Mucosa of stomach (tissue), 1 donor: ENCODE results near the gene CBLB.
"Not testable (repeated sequence)": the region's sequence is repeated elsewhere in the genome, so short reads cannot be mapped to it uniquely, and the experiment has no call there.

ENCODE experiments used
- H3K27me3 ChIP-seq: one replicate; pipeline ENCODE4 v1.7.0; 2013; ENCODE audit warnings: mild to moderate bottlenecking, low read length; ENCODE audit not compliant: control insufficient read depth, insufficient read depth
- H3K36me3 ChIP-seq: one replicate; pipeline ENCODE4 v1.7.0; 2013; ENCODE audit warnings: low read length; ENCODE audit not compliant: control insufficient read depth, insufficient read depth
- H3K4me1 ChIP-seq: one replicate; pipeline ENCODE4 v1.7.0; 2013; ENCODE audit warnings: mild to moderate bottlenecking, low read length; ENCODE audit not compliant: control insufficient read depth, insufficient read depth
- H3K4me3 ChIP-seq: one replicate; pipeline ENCODE4 v1.7.0; 2013; ENCODE audit warnings: low read length
- H3K9ac ChIP-seq: one replicate; pipeline ENCODE4 v1.7.0; 2013; ENCODE audit warnings: mild to moderate bottlenecking, low read length, moderate library complexity
- H3K9me3 ChIP-seq: one replicate; pipeline ENCODE4 v1.7.0; 2013; ENCODE audit warnings: mild to moderate bottlenecking, low read length, moderate library complexity; ENCODE audit not compliant: control insufficient read depth
- donor health status: Pancreatic carcinoma.

The CBLB gene

GRCh38 chr3:105752791-105753415, 115.9 kb downstream of the CBLB start:
- Histone ChIP-seq H3K4me3 (no peak overlapping the region), H3K27me3 (no peaks in the 10 kb centered on the region), H3K9ac (no peak overlapping the region), H3K9me3 (no peaks in the 10 kb centered on the region), H3K4me1 (peaks cover 4% of the 10 kb centered on the region), H3K36me3 (no peaks in the 10 kb centered on the region)

- Histone ChIP-seq H3K4me1 (no peaks in the 10 kb centered on the region), H3K36me3 (peaks cover 3% of the 10 kb centered on the region), H3K27me3 (no peaks in the 10 kb centered on the region), H3K9ac (no peak overlapping the region), H3K4me3 (no peak overlapping the region), H3K9me3 (no peaks in the 10 kb centered on the region)
Measured at GRCh38 chr3:105747696-105748095, 121.1 kb downstream of the CBLB start.

- no peaks in the 10 kb centered on the region for H3K4me1 ChIP-seq
- no peak overlapping the region for H3K9ac ChIP-seq
Measured at GRCh38 chr3:105747060-105747541, 121.7 kb downstream of the CBLB start.

GRCh38 chr3:105746231-105746996, 122.4 kb downstream of the CBLB start:
- H3K9ac ChIP-seq = no peak overlapping the region
- H3K4me1 ChIP-seq = no peaks in the 10 kb centered on the region
- H3K36me3 ChIP-seq = peaks cover 3% of the 10 kb centered on the region
- no peaks in the 10 kb centered on the region for H3K9me3 ChIP-seq
- H3K4me3 ChIP-seq = no peak overlapping the region
- no peaks in the 10 kb centered on the region for H3K27me3 ChIP-seq

More at GRCh38 chr3:105747060-105747541, 121.7 kb downstream of the CBLB start:
- H3K9me3 ChIP-seq = no peaks in the 10 kb centered on the region
- no peak overlapping the region for H3K4me3 ChIP-seq
- no peaks in the 10 kb centered on the region for H3K27me3 ChIP-seq
- peaks cover 3% of the 10 kb centered on the region for H3K36me3 ChIP-seq

- Histone ChIP-seq H3K36me3 (peaks cover 3% of the 10 kb centered on the region), H3K4me3 (no peak overlapping the region), H3K4me1 (no peaks in the 10 kb centered on the region), H3K27me3 (no peaks in the 10 kb centered on the region), H3K9me3 (no peaks in the 10 kb centered on the region), H3K9ac (no peak overlapping the region)
Measured at GRCh38 chr3:105745046-105745445, 123.8 kb downstream of the CBLB start.

- Histone ChIP-seq H3K9me3 (no peaks in the 10 kb centered on the region), H3K4me3 (no peak overlapping the region), H3K27me3 (no peaks in the 10 kb centered on the region), H3K4me1 (no peaks in the 10 kb centered on the region), H3K9ac (no peak overlapping the region), H3K36me3 (peaks cover 3% of the 10 kb centered on the region)
Measured at GRCh38 chr3:105744202-105744601, 124.6 kb downstream of the CBLB start.

GRCh38 chr3:105733356-105733755, 135.5 kb downstream of the CBLB start:
- H3K9me3 ChIP-seq = no peaks in the 10 kb centered on the region
- H3K36me3 ChIP-seq = no peaks in the 10 kb centered on the region
- H3K4me1 ChIP-seq = no peaks in the 10 kb centered on the region
- H3K9ac ChIP-seq = no peak overlapping the region
- H3K27me3 ChIP-seq = no peaks in the 10 kb centered on the region
- H3K4me3 ChIP-seq = no peak overlapping the region

- H3K4me1 ChIP-seq = no peaks in the 10 kb centered on the region
- no peaks in the 10 kb centered on the region for H3K9me3 ChIP-seq
- no peaks in the 10 kb centered on the region for H3K36me3 ChIP-seq
- H3K27me3 ChIP-seq = no peaks in the 10 kb centered on the region
- H3K4me3 ChIP-seq = no peak overlapping the region
- H3K9ac ChIP-seq = no peak overlapping the region
Measured at GRCh38 chr3:105731686-105732085, 137.1 kb downstream of the CBLB start.

GRCh38 chr3:105730801-105731354, 137.9 kb downstream of the CBLB start:
- no peaks in the 10 kb centered on the region for H3K4me1 ChIP-seq
- H3K4me3 ChIP-seq = no peak overlapping the region
- H3K36me3 ChIP-seq = no peaks in the 10 kb centered on the region
- H3K9ac ChIP-seq = no peak overlapping the region
- H3K27me3 ChIP-seq = no peaks in the 10 kb centered on the region
- no peaks in the 10 kb centered on the region for H3K9me3 ChIP-seq

- Histone ChIP-seq H3K9ac (no peak overlapping the region), H3K36me3 (no peaks in the 10 kb centered on the region), H3K4me1 (no peaks in the 10 kb centered on the region), H3K4me3 (no peak overlapping the region), H3K9me3 (no peaks in the 10 kb centered on the region), H3K27me3 (no peaks in the 10 kb centered on the region)
Measured at GRCh38 chr3:105729667-105730066, 139.1 kb downstream of the CBLB start.

GRCh38 chr3:105728771-105729312, 140.0 kb downstream of the CBLB start:
- H3K27me3 ChIP-seq = no peaks in the 10 kb centered on the region
- H3K4me3 ChIP-seq = no peak overlapping the region
- no peaks in the 10 kb centered on the region for H3K9me3 ChIP-seq
- H3K4me1 ChIP-seq = no peaks in the 10 kb centered on the region
- H3K9ac ChIP-seq = no peak overlapping the region
- H3K36me3 ChIP-seq = no peaks in the 10 kb centered on the region

- H3K4me1 ChIP-seq = not testable (repeated sequence)
Measured at GRCh38 chr3:105727036-105727435, 141.8 kb downstream of the CBLB start.

More at GRCh38 chr3:105727036-105727435, 141.8 kb downstream of the CBLB start:
- not testable (repeated sequence) for H3K27me3 ChIP-seq, H3K4me3 ChIP-seq, H3K9ac ChIP-seq, H3K36me3 ChIP-seq, H3K9me3 ChIP-seq
